ENCODE data around the gene ZNF576.
"Not testable (repeated sequence)": the region's sequence is repeated elsewhere in the genome, so short reads cannot be mapped to it uniquely, and the experiment has no call there.

The ZNF576 gene

GRCh38 chr19:43600326-43600725, 3.9 kb downstream of the ZNF576 start:
- not testable (repeated sequence) for DNase-seq

GRCh38 chr19:43605875-43606568, 9.6 kb downstream of the ZNF576 start:
- no peak for DNase-seq

- no peak for DNase-seq
These were observed 10.3 kb downstream of the ZNF576 start for GRCh38 chr19:43606569-43607229.

GRCh38 chr19:43607238-43608205, 11.1 kb downstream of the ZNF576 start:
- DNase-seq = no peak

- no peak for DNase-seq
These were observed 13.5 kb downstream of the ZNF576 start for GRCh38 chr19:43609872-43610271.

- DNase-seq = no peak
These were observed 14.1 kb downstream of the ZNF576 start for GRCh38 chr19:43610493-43610892.

GRCh38 chr19:43611788-43612187, 15.4 kb downstream of the ZNF576 start, which contains the start of gene SRRM5:
TSS of gene SRRM5 (plus strand) at chr19:43612088. CDS start at chr19:43612122, 34 bp downstream.
- DNase-seq = no peak

- no peak for DNase-seq
These were observed 16.0 kb downstream of the ZNF576 start for GRCh38 chr19:43612374-43612773.

GRCh38 chr19:43616306-43616705, 19.9 kb downstream of the ZNF576 start:
- no peak for DNase-seq

- DNase-seq = no peak
These were observed 20.6 kb downstream of the ZNF576 start for GRCh38 chr19:43616954-43617353.

GRCh38 chr19:43618921-43619261, 22.5 kb downstream of the ZNF576 start:
- DNase-seq = no peak

GRCh38 chr19:43619262-43620060, 23.1 kb downstream of the ZNF576 start, which contains the start of gene ZNF428:
TSS of gene ZNF428 (minus strand) at chr19:43619629. CDS start at chr19:43614304, 5,325 bp downstream.
- DNase-seq = peak; percentile 84

GRCh38 chr19:43620061-43621001, 23.9 kb downstream of the ZNF576 start:
- no peak for DNase-seq

- DNase-seq = no peak
These were observed 25.7 kb downstream of the ZNF576 start for GRCh38 chr19:43622070-43622469.

- DNase-seq = no peak
These were observed 26.6 kb downstream of the ZNF576 start for GRCh38 chr19:43622956-43623355.

GRCh38 chr19:43623889-43624670, 27.7 kb downstream of the ZNF576 start:
- DNase-seq = no peak

- DNase-seq = no peak
These were observed 28.5 kb downstream of the ZNF576 start for GRCh38 chr19:43624933-43625332.

GRCh38 chr19:43625918-43626579, 29.7 kb downstream of the ZNF576 start:
- no peak for DNase-seq

- no peak for DNase-seq
These were observed 30.4 kb downstream of the ZNF576 start for GRCh38 chr19:43626838-43627237.

All from NCI-H187 treated with DMSO at 0.1 percent for 48 hours (cell line).